KMS-11 (cell line): ENCODE results near the gene PITRM1.

Experiments used
- H2AFZ ChIP-seq: fragments of 200-600 bp; sonication (generic); 2 replicates; pipeline ENCODE4 v1.6.1; 2016; ENCODE audit warnings: antibody characterized with exemption, mixed run types, low read depth
- H3K27ac ChIP-seq: fragments of 200-600 bp; sonication (generic); 2 replicates; pipeline ENCODE4 v1.6.1; 2016; ENCODE audit warnings: mild to moderate bottlenecking, mixed run types
- H3K27me3 ChIP-seq: fragments of 200-600 bp; sonication (generic); 2 replicates; pipeline ENCODE4 v1.6.1; 2017; ENCODE audit warnings: mild to moderate bottlenecking, low read depth, mixed run types, moderate library complexity; ENCODE audit not compliant: insufficient read depth
- H3K36me3 ChIP-seq: fragments of 200-600 bp; sonication (generic); 2 replicates; pipeline ENCODE4 v1.6.1; 2017; ENCODE audit warnings: mild to moderate bottlenecking, mixed run types; ENCODE audit not compliant: insufficient read depth
- H3K4me1 ChIP-seq: fragments of 200-600 bp; sonication (generic); 2 replicates; pipeline ENCODE4 v1.6.1; 2016; ENCODE audit warnings: mild to moderate bottlenecking, low read depth, mixed run types; ENCODE audit not compliant: poor library complexity, severe bottlenecking
- H3K4me2 ChIP-seq: fragments of 200-600 bp; sonication (generic); 2 replicates; pipeline ENCODE4 v1.7.0; 2016; ENCODE audit warnings: mild to moderate bottlenecking, mixed run types
- H3K4me3 ChIP-seq: fragments of 200-600 bp; sonication (generic); IDR thresholded peaks from 2 replicates; pipeline ENCODE4 v1.6.1; 2017; ENCODE audit warnings: low read depth, low read length, mixed read lengths; ENCODE audit not compliant: insufficient read depth
- H3K79me2 ChIP-seq: fragments of 200-600 bp; sonication (generic); 2 replicates; pipeline ENCODE4 v1.6.1; 2016; ENCODE audit warnings: low read depth, mixed run types; ENCODE audit not compliant: insufficient read depth
- H3K9ac ChIP-seq: fragments of 200-600 bp; sonication (generic); 2 replicates; pipeline ENCODE4 v1.6.1; 2016; ENCODE audit warnings: mild to moderate bottlenecking, mixed run types
- H4K20me1 ChIP-seq: fragments of 200-600 bp; sonication (generic); 2 replicates; pipeline ENCODE4 v1.6.1; 2016; ENCODE audit warnings: mild to moderate bottlenecking, mixed run types; ENCODE audit not compliant: insufficient read depth
- TF ChIP-seq, protein P1 (sequence below): fragments of 200-600 bp; sonication (generic); conservative IDR thresholded peaks from 2 replicates; pipeline ENCODE4 v1.6.1; 2017; ENCODE audit warnings: low read depth, mild to moderate bottlenecking, antibody characterized with exemption, low read length, moderate library complexity, mixed read lengths

PITRM1 gene

GRCh38 chr10:3105166-3105565 is 67.4 kb downstream of the PITRM1 start:
- H3K4me1 ChIP-seq: no peaks in the 10 kb centered on the region
- no peaks in the 10 kb centered on the region for H3K27me3 ChIP-seq
- H2AFZ ChIP-seq: no peak overlapping the region
- TF ChIP-seq, protein P1, sequence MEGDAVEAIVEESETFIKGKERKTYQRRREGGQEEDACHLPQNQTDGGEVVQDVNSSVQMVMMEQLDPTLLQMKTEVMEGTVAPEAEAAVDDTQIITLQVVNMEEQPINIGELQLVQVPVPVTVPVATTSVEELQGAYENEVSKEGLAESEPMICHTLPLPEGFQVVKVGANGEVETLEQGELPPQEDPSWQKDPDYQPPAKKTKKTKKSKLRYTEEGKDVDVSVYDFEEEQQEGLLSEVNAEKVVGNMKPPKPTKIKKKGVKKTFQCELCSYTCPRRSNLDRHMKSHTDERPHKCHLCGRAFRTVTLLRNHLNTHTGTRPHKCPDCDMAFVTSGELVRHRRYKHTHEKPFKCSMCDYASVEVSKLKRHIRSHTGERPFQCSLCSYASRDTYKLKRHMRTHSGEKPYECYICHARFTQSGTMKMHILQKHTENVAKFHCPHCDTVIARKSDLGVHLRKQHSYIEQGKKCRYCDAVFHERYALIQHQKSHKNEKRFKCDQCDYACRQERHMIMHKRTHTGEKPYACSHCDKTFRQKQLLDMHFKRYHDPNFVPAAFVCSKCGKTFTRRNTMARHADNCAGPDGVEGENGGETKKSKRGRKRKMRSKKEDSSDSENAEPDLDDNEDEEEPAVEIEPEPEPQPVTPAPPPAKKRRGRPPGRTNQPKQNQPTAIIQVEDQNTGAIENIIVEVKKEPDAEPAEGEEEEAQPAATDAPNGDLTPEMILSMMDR: no peak
- H3K4me3 ChIP-seq: no peak overlapping the region
- H3K9ac ChIP-seq: no peak overlapping the region
- peaks cover 8% of the 10 kb centered on the region; the same call in 1 of the 2 replicates for H3K79me2 ChIP-seq
- H4K20me1 ChIP-seq: no peaks in the 10 kb centered on the region
- H3K36me3 ChIP-seq: peaks cover 24% of the 10 kb centered on the region; the same call in 1 of the 2 replicates
- no peak overlapping the region for H3K4me2 ChIP-seq
- no peak overlapping the region for H3K27ac ChIP-seq

- H3K79me2 ChIP-seq: peaks cover 15% of the 10 kb centered on the region; the same call in 1 of the 2 replicates
- TF ChIP-seq, protein P1: no peak
- no peak overlapping the region for H3K4me3 ChIP-seq
- no peak overlapping the region for H2AFZ ChIP-seq
- H3K27me3 ChIP-seq: no peaks in the 10 kb centered on the region
- no peaks in the 10 kb centered on the region for H4K20me1 ChIP-seq
- H3K4me1 ChIP-seq: no peaks in the 10 kb centered on the region
- H3K9ac ChIP-seq: no peak overlapping the region
- H3K27ac ChIP-seq: no peak overlapping the region
- peaks cover 25% of the 10 kb centered on the region; the same call in 1 of the 2 replicates for H3K36me3 ChIP-seq
- no peak overlapping the region for H3K4me2 ChIP-seq
Observed at GRCh38 chr10:3104251-3104918, 68.2 kb downstream of the PITRM1 start.

DNA sequence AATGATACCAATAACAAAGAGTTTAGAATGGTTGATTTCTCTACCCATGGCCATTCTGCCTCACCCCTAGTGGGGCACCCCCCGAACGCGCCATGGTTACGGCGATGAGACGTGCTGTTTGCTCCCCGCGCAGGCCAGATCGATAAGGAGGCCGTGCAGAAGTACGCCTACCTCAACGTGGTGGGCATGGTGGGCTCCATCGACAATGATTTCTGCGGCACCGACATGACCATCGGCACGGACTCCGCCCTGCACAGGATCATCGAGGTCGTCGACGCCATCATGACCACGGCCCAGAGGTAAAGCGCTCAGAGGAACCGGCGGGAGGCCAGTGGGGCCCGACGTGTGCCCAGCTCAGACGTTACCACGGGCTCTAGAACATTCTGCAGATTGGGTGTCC is 68.9 kb downstream of the PITRM1 start:
- Histone ChIP-seq H3K27me3 (no peaks in the 10 kb centered on the region), H3K9ac (no peak overlapping the region), H3K4me2 (no peak overlapping the region), H3K4me1 (no peaks in the 10 kb centered on the region), H3K27ac (no peak overlapping the region), H3K4me3 (no peak overlapping the region), H2AFZ (no peak overlapping the region), H3K79me2 (peaks cover 18% of the 10 kb centered on the region; the same call in 1 of the 2 replicates), H3K36me3 (peaks cover 24% of the 10 kb centered on the region; the same call in 1 of the 2 replicates), H4K20me1 (no peaks in the 10 kb centered on the region)
- TF ChIP-seq, protein P1: no peak

DNA sequence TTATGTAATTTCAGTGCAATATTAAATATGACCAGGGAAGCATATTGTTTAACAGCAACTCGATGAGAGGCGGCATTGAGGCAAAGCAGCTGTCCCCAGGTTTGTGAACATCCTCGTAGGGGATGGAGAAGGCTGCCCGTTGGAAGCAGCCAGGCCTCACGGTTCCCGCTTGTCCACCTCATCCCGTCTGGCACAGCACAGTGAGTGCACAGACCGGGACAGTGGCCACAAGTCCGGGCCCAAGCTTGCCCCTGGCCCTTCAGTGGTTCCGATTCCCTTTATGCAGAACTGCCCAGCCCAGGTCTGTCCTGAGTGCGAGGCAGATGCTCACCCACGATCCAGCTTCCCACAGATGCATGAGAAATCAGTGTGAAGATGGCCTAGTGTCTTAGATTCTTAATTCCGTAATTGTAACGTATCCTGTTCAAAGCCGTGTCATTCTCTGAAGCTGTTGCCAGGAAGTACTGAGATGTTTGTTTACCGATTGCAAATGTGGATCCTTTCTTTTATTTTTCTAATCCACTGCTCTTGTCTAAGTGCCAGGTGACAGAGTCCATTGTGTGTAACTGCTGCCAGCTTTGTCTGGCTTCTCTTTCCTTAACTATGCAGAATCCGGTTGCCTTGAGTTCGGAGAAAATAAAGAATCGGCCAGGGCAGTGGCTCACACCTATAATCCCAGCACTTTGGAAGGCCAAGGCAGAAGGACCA is 69.7 kb downstream of the PITRM1 start:
- TF ChIP-seq, protein P1: no peak
- H3K4me3 ChIP-seq: no peak overlapping the region
- no peak overlapping the region for H3K9ac ChIP-seq
- H3K4me2 ChIP-seq: no peak overlapping the region
- no peaks in the 10 kb centered on the region for H3K27me3 ChIP-seq
- peaks cover 24% of the 10 kb centered on the region; the same call in 1 of the 2 replicates for H3K79me2 ChIP-seq
- H3K27ac ChIP-seq: no peak overlapping the region
- H2AFZ ChIP-seq: no peak overlapping the region
- H3K36me3 ChIP-seq: peaks cover 16% of the 10 kb centered on the region; the same call in 1 of the 2 replicates
- no peaks in the 10 kb centered on the region for H3K4me1 ChIP-seq
- no peaks in the 10 kb centered on the region for H4K20me1 ChIP-seq
